Progenitor cell of endocrine pancreas (in vitro differentiated cells): ENCODE results near the gene KCNQ5. TPM values are rescaled to one million over a fixed set of nuclear protein-coding genes. Genes with fewer than 3 reads are reported as not detected.

ENCODE experiments used
- DNase-seq: peaks from one replicate; pipeline ENCODE4 v3.0.0; 2021; ENCODE audit warnings: low spot score; ENCODE audit not compliant: unreplicated experiment
- H3K27ac Mint-ChIP-seq: 2 replicates; pipeline ENCODE4 v1.8.0; 2021; ENCODE audit warnings: mild to moderate bottlenecking, moderate library complexity, mixed read lengths
- H3K27me3 Mint-ChIP-seq: 2 replicates; pipeline ENCODE4 v1.8.0; 2021; ENCODE audit warnings: mixed read lengths
- H3K36me3 Mint-ChIP-seq: 2 replicates; pipeline ENCODE4 v1.8.0; 2022; ENCODE audit warnings: mixed read lengths; ENCODE audit not compliant: insufficient read depth
- H3K4me1 Mint-ChIP-seq: 2 replicates; pipeline ENCODE4 v1.8.0; 2021; ENCODE audit warnings: low read depth, mixed read lengths
- H3K4me3 Mint-ChIP-seq: 2 replicates; pipeline ENCODE4 v1.8.0; 2021; ENCODE audit warnings: low read depth, mild to moderate bottlenecking, moderate library complexity, mixed read lengths
- H3K9me3 Mint-ChIP-seq: 2 replicates; pipeline ENCODE4 v1.8.0; 2021; ENCODE audit warnings: low read depth, mixed read lengths
- CTCF ChIP-seq: fragments of 200-600 bp; sonication (generic); IDR thresholded peaks from one replicate; pipeline ENCODE4 v1.5.0; 2021; ENCODE audit warnings: antibody characterized with exemption, mild to moderate bottlenecking; ENCODE audit not compliant: unreplicated experiment
- total RNA-seq: library from RNA; stranded (reverse); gene quantifications from 2 replicates; pipeline ENCODE4 v1.2.1, GENCODE V29; 2021

The KCNQ5 gene
- total RNA-seq, 1 donor from 2014 or later = 1.0 TPM

- Mint-ChIP-seq H3K36me3 (no peaks in the 10 kb centered on the region), H3K4me3 (no peak overlapping the region), H3K4me1 (no peaks in the 10 kb centered on the region), H3K27me3 (no peaks in the 10 kb centered on the region), H3K9me3 (no peaks in the 10 kb centered on the region), H3K27ac (no peak overlapping the region)
- no peak for TF ChIP-seq CTCF
- DNase-seq = no peak
Measured at GRCh38 chr6:72691249-72691648, 69.4 kb downstream of the KCNQ5 start.

- no peaks in the 10 kb centered on the region for H3K4me1 Mint-ChIP-seq
Measured at GRCh38 chr6:72696055-72696454, 74.2 kb downstream of the KCNQ5 start.

GRCh38 chr6:72699159-72699558 is 77.3 kb downstream of the KCNQ5 start:
- H3K27me3 Mint-ChIP-seq = no peaks in the 10 kb centered on the region
- H3K9me3 Mint-ChIP-seq = no peaks in the 10 kb centered on the region
- no peak overlapping the region for H3K4me3 Mint-ChIP-seq
- no peak overlapping the region for H3K27ac Mint-ChIP-seq
- peaks cover 4% of the 10 kb centered on the region for H3K4me1 Mint-ChIP-seq
- TF ChIP-seq CTCF = no peak
- H3K36me3 Mint-ChIP-seq = no peaks in the 10 kb centered on the region
- DNase-seq = no peak

More at GRCh38 chr6:72696055-72696454, 74.2 kb downstream of the KCNQ5 start:
- H3K27me3 Mint-ChIP-seq = no peaks in the 10 kb centered on the region
- no peak for DNase-seq
- H3K36me3 Mint-ChIP-seq = no peaks in the 10 kb centered on the region
- H3K27ac Mint-ChIP-seq = no peak overlapping the region
- H3K9me3 Mint-ChIP-seq = no peaks in the 10 kb centered on the region
- no peak overlapping the region for H3K4me3 Mint-ChIP-seq
- no peak for TF ChIP-seq CTCF

- no peak overlapping the region for H3K4me3 Mint-ChIP-seq
- no peak for DNase-seq
- peaks cover 4% of the 10 kb centered on the region for H3K4me1 Mint-ChIP-seq
- no peaks in the 10 kb centered on the region for H3K36me3 Mint-ChIP-seq
- H3K27me3 Mint-ChIP-seq = no peaks in the 10 kb centered on the region
- no peak overlapping the region for H3K27ac Mint-ChIP-seq
- no peak for TF ChIP-seq CTCF
- no peaks in the 10 kb centered on the region for H3K9me3 Mint-ChIP-seq
Measured at GRCh38 chr6:72702421-72702820, 80.6 kb downstream of the KCNQ5 start.

- no peak overlapping the region for H3K27ac Mint-ChIP-seq
- H3K4me3 Mint-ChIP-seq = no peak overlapping the region
- H3K36me3 Mint-ChIP-seq = no peaks in the 10 kb centered on the region
- H3K9me3 Mint-ChIP-seq = no peaks in the 10 kb centered on the region
- no peak for TF ChIP-seq CTCF
- no peak for DNase-seq
- no peaks in the 10 kb centered on the region for H3K27me3 Mint-ChIP-seq
- H3K4me1 Mint-ChIP-seq = peaks cover 4% of the 10 kb centered on the region
Measured at GRCh38 chr6:72703093-72703492, 81.2 kb downstream of the KCNQ5 start.

GRCh38 chr6:72704979-72705378 is 83.1 kb downstream of the KCNQ5 start:
- no peaks in the 10 kb centered on the region for H3K36me3 Mint-ChIP-seq

More at GRCh38 chr6:72704979-72705378, 83.1 kb downstream of the KCNQ5 start:
- no peak overlapping the region for H3K4me3 Mint-ChIP-seq
- peaks cover 4% of the 10 kb centered on the region for H3K4me1 Mint-ChIP-seq
- no peaks in the 10 kb centered on the region for H3K27me3 Mint-ChIP-seq
- H3K27ac Mint-ChIP-seq = no peak overlapping the region
- DNase-seq = no peak
- TF ChIP-seq CTCF = no peak
- H3K9me3 Mint-ChIP-seq = peaks cover 3% of the 10 kb centered on the region
